ENCODE data around the gene ARHGEF12. TPM values are rescaled to one million over a fixed set of nuclear protein-coding genes. Genes with fewer than 3 reads are reported as not detected.

Gene ARHGEF12
- total and polyA plus RNA-seq, 10 of the 15 experiments (the other 5 are each of a cell fraction or from before 2014, with no cell fraction given): 2.7 to 40.8 (median 20.9) TPM

DNA sequence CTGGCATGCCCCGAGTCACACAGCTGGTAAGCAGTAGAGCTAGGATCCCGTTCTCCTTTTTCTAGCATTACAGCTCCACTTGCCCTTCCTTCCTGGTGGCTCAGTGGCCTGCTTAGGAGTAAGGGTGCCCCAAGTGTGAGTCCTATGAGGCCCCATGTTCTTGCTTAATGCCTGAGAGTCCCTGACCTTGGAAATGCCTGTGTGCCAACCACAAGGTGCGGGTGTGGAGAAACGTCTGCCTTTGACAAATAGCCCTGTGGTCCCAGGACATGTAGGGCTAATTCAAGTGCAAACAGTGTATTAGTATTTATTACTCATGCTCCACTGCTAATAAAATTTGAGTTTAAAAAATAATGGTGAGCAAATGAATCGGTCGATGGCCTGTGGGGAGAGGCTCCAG lies 193.7 kb downstream of the ARHGEF12 start (continued):
- TF ChIP-seq, protein P1, sequence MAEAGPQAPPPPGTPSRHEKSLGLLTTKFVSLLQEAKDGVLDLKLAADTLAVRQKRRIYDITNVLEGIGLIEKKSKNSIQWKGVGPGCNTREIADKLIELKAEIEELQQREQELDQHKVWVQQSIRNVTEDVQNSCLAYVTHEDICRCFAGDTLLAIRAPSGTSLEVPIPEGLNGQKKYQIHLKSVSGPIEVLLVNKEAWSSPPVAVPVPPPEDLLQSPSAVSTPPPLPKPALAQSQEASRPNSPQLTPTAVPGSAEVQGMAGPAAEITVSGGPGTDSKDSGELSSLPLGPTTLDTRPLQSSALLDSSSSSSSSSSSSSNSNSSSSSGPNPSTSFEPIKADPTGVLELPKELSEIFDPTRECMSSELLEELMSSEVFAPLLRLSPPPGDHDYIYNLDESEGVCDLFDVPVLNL (IDR thresholded peaks at IDR 0.05; ENCODE audit: low read depth, low read length): no peak
- TF ChIP-seq, protein P2, sequence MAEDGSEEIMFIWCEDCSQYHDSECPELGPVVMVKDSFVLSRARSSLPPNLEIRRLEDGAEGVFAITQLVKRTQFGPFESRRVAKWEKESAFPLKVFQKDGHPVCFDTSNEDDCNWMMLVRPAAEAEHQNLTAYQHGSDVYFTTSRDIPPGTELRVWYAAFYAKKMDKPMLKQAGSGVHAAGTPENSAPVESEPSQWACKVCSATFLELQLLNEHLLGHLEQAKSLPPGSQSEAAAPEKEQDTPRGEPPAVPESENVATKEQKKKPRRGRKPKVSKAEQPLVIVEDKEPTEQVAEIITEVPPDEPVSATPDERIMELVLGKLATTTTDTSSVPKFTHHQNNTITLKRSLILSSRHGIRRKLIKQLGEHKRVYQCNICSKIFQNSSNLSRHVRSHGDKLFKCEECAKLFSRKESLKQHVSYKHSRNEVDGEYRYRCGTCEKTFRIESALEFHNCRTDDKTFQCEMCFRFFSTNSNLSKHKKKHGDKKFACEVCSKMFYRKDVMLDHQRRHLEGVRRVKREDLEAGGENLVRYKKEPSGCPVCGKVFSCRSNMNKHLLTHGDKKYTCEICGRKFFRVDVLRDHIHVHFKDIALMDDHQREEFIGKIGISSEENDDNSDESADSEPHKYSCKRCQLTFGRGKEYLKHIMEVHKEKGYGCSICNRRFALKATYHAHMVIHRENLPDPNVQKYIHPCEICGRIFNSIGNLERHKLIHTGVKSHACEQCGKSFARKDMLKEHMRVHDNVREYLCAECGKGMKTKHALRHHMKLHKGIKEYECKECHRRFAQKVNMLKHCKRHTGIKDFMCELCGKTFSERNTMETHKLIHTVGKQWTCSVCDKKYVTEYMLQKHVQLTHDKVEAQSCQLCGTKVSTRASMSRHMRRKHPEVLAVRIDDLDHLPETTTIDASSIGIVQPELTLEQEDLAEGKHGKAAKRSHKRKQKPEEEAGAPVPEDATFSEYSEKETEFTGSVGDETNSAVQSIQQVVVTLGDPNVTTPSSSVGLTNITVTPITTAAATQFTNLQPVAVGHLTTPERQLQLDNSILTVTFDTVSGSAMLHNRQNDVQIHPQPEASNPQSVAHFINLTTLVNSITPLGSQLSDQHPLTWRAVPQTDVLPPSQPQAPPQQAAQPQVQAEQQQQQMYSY (CRISPR knock-in tag; IDR thresholded peaks at IDR 0.05): no peak

DNA sequence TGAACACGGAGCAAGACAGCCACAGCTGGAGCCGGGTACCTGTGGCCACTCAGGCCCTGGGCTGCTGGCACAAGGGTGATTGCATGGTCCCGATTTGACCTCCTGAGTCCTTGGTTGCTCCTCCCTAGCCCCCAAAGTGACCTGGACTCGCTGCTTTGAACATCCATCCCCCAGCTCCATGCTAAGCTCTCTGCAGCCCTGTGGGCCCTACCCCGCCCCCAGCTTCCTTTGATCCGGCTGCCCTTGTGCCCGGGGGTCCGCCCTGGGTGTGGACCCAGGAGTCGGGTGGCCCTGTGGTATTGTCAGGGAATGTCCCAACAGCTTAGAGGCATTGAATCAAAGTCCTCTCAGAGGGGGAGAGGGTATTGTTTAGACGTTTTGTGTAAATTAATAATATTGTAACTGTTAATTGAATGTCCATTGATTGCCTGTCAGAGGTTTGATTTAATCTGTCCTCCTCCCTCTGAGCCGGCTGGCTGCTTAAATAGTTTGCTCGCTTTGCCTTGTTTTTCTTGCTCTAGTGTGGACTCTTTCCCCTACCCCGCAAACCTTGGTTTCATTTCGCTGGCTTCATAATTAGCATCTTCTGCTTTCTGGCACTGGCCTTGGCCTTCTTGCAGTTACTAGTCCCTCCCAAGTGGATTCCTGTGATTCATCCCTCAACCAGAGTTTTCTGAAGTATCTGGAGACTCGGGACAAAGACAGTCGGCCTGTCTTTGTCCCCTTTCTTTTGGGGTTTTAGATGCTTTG lies 196.0 kb downstream of the ARHGEF12 start:
- in situ Hi-C loops (cut with MboI): no loop called here
- RAD21 ChIA-PET (ENCODE audit: unreplicated experiment): no interaction called here
- TF ChIP-seq GATAD2B (conservative IDR thresholded peaks at IDR 0.05; ENCODE audit: low read depth) (no peak), GABPA (IDR thresholded peaks at IDR 0.05; ENCODE audit: low read depth) (no peak), LARP7 (IDR thresholded peaks at IDR 0.05) (no peak), ZNF622 (IDR thresholded peaks at IDR 0.05) (no peak), HDAC6 (IDR thresholded peaks at IDR 0.05; ENCODE audit: unreplicated experiment) (no peak), RBBP5 (conservative IDR thresholded peaks at IDR 0.05) (no peak), CREM (IDR thresholded peaks at IDR 0.05; ENCODE audit: low read depth) (no peak), BCL11A (IDR thresholded peaks at IDR 0.05; ENCODE audit: low read depth, low read length) (no peak)
- TF ChIP-seq, protein P3, sequence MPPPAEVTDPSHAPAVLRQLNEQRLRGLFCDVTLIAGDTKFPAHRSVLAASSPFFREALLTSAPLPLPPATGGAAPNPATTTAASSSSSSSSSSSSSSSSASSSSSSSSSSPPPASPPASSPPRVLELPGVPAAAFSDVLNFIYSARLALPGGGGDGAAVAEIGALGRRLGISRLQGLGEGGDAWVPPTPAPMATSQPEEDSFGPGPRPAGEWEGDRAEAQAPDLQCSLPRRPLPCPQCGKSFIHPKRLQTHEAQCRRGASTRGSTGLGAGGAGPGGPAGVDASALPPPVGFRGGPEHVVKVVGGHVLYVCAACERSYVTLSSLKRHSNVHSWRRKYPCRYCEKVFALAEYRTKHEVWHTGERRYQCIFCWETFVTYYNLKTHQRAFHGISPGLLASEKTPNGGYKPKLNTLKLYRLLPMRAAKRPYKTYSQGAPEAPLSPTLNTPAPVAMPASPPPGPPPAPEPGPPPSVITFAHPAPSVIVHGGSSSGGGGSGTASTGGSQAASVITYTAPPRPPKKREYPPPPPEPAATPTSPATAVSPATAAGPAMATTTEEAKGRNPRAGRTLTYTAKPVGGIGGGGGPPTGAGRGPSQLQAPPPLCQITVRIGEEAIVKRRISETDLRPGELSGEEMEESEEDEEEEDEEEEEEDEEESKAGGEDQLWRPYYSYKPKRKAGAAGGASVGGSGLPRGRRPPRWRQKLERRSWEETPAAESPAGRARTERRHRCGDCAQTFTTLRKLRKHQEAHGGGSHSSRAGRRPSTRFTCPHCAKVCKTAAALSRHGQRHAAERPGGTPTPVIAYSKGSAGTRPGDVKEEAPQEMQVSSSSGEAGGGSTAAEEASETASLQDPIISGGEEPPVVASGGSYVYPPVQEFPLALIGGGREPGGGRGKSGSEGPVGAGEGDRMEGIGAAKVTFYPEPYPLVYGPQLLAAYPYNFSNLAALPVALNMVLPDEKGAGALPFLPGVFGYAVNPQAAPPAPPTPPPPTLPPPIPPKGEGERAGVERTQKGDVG (CRISPR knock-in tag; IDR thresholded peaks at IDR 0.05): no peak
- TF ChIP-seq, protein P1 (IDR thresholded peaks at IDR 0.05; ENCODE audit: low read depth, low read length): no peak
- TF ChIP-seq, protein P4, sequence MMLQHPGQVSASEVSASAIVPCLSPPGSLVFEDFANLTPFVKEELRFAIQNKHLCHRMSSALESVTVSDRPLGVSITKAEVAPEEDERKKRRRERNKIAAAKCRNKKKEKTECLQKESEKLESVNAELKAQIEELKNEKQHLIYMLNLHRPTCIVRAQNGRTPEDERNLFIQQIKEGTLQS (IDR thresholded peaks at IDR 0.05; ENCODE audit: borderline replicate concordance, extremely low read depth, low read depth, low read length): no peak

More for the DNA sequence above, 196.0 kb downstream of the ARHGEF12 start:
- no peaks in the 10 kb centered on the region; a peak in 1 of 4 replicates for H3K27me3 ChIP-seq (replicated peaks in 1 of 2; ENCODE audit: control insufficient read depth in 2 of 2, insufficient read depth in 2 of 2, low read length in 1 of 2)
- H3K9ac ChIP-seq (ENCODE audit: control insufficient read depth, insufficient read depth, low read length): no peak overlapping the region
- H3K4me2 ChIP-seq (ENCODE audit: control insufficient read depth, insufficient read depth): no peak overlapping the region
- no peaks in the 10 kb centered on the region for H4K20me1 ChIP-seq (ENCODE audit: control insufficient read depth, insufficient read depth)
- ATAC-seq: no peak
- ChIA-PET SMC1A (ENCODE audit: uncharacterized antibody, unreplicated experiment) (no interaction called here), CTCF (no interaction called here), POLR2A (no interaction called here)
- H3K9me3 ChIP-seq (replicated peaks; ENCODE audit: control insufficient read depth, insufficient read depth, low read length): no peaks in the 10 kb centered on the region
- BruUV-seq (replicated peaks): no TSS peak
- H3K36me3 ChIP-seq (ENCODE audit: control insufficient read depth in 2 of 2, insufficient read depth in 2 of 2, low read length in 1 of 2): no peaks in the 10 kb centered on the region; a peak in 1 of 4 replicates
- no peaks in the 10 kb centered on the region for H3K4me1 ChIP-seq (ENCODE audit: control insufficient read depth, insufficient read depth, low read length)
- 24% methylated on average over 16 of the region's 16 CpGs for WGBS (ENCODE audit: insufficient coverage, insufficient replicate concordance, low lambda C conversion rate, missing lambda C conversion rate)
- no peaks in the 10 kb centered on the region for H3K79me2 ChIP-seq (ENCODE audit: control insufficient read depth, insufficient read depth, low read length)
- no peak overlapping the region for H3K27ac ChIP-seq (ENCODE audit: control insufficient read depth, insufficient read depth)
- no peak overlapping the region for H2AFZ ChIP-seq (ENCODE audit: control insufficient read depth, low read depth, low read length)
- no peak for FAIRE-seq
- intact Hi-C loops (cut with micrococcal nuclease; ENCODE audit: unreplicated experiment): no loop called here
- H3K4me3 ChIP-seq: no peak overlapping the region
- no peak for DNase-seq (ENCODE audit: low read depth, low spot score)
